Gastroesophageal sphincter (tissue), 4 donors: Measurements from ENCODE around the gene CPLX4. TPM values are rescaled to one million over a fixed set of nuclear protein-coding genes. Genes with fewer than 3 reads are reported as not detected.

Experiments used
- ATAC-seq: fragments of 150-250 bp; one replicate; pipeline ENCODE4 v1.9.1; 2016; ENCODE audit warnings: mild to moderate bottlenecking, moderate library complexity
- H3K27ac ChIP-seq, 4 donors: fragments of 200-600 bp; sonication (generic) in 3 of 4; 1 replicate in 3 of 4; 2 replicates in 1 of 4; pipeline ENCODE4 v1.5.1; 2016 to 2019
- H3K27me3 ChIP-seq: fragments of 200-600 bp; sonication (generic); one replicate; pipeline ENCODE4 v1.5.1; 2019
- H3K36me3 ChIP-seq, 2 donors: fragments of 200-600 bp; sonication (generic); one replicate each; pipeline ENCODE4 v1.5.1; 2019; ENCODE audit warnings: control low read depth in 1 of 2
- H3K4me1 ChIP-seq, 3 donors: fragments of 200-600 bp; sonication (generic); 1 replicate in 2 of 3; 2 replicates in 1 of 3; pipeline ENCODE4 v1.5.1; 2016 to 2019; ENCODE audit warnings: control low read depth in 2 of 3
- H3K4me3 ChIP-seq, 2 donors: fragments of 200-600 bp; sonication (generic); one replicate each; pipeline ENCODE4 v1.5.1; 2019; ENCODE audit warnings: mild to moderate bottlenecking in 1 of 2, moderate library complexity in 1 of 2
- H3K9me3 ChIP-seq, 3 donors: fragments of 200-600 bp; sonication (generic); one replicate each; pipeline ENCODE4 v1.5.1; 2017 to 2019; ENCODE audit warnings: control low read depth in 2 of 3
- CTCF ChIP-seq, 4 experiments: fragments of 200-600 bp in 2 of 4; fragments of 450-650 bp in 2 of 4; sonication (generic) in 1 of 4; IDR thresholded peaks; one replicate each; pipeline ENCODE4 v1.5.1; 2017 to 2019; ENCODE audit warnings: antibody characterized with exemption in 4 of 4, mild to moderate bottlenecking in 2 of 4, moderate library complexity in 2 of 4
- EP300 ChIP-seq: sonication (generic); formaldehyde crosslinking; IDR thresholded peaks from one replicate; pipeline ENCODE4 v1.6.1; 2017; ENCODE audit warnings: antibody characterized with exemption, mild to moderate bottlenecking
- POLR2A ChIP-seq, 2 donors: fragments of 450-650 bp; IDR thresholded peaks; one replicate each; pipeline ENCODE4 v1.6.1; 2017; ENCODE audit warnings: antibody characterized with exemption in 2 of 2, mild to moderate bottlenecking in 2 of 2, moderate library complexity in 1 of 2
- POLR2AphosphoS5 ChIP-seq: sonication (generic); formaldehyde crosslinking; IDR thresholded peaks from one replicate; pipeline ENCODE4 v1.6.1; 2017; ENCODE audit warnings: antibody characterized with exemption
- WGBS, 2 donors: methylation state at CpG; one replicate each; pipeline ENCODE4 v1.1.5; 2018; ENCODE audit warnings: low coverage in 1 of 2; 5-methylcytosine and 5-hydroxymethylcytosine counted together
- total RNA-seq, 4 donors: library from RNA; depleted of rRNA; stranded (reverse); fragments of >200 nt; gene quantifications; one replicate each; pipeline ENCODE4 v1.1.0, GENCODE V29; 2016

The CPLX4 gene
- total RNA-seq, 4 donors from 2014 or later: not detected

- ATAC-seq: no peak
- peaks cover 100% of the 10 kb centered on the region for H3K27me3 ChIP-seq
- peaks cover 0 to 41% (median 8%) of the 10 kb centered on the region in 3 donors for H3K4me1 ChIP-seq
- TF ChIP-seq POLR2AphosphoS5 (no peak), POLR2A (IDR thresholded peaks at IDR 0.05) (no peak), EP300 (no peak), CTCF (IDR thresholded peaks at IDR 0.05) (no peak)
- no peaks in the 10 kb centered on the region for H3K9me3 ChIP-seq
- H3K27ac ChIP-seq: no peak overlapping the region
- H3K4me3 ChIP-seq: no peak overlapping the region
- 0 to 3% methylated on average over 2 to 15 of the region's 41 CpGs for WGBS, 2 donors
- no peaks in the 10 kb centered on the region for H3K36me3 ChIP-seq
These were observed 50.8 kb downstream of the CPLX4 start for GRCh38 chr18:59267503-59268126.

- TF ChIP-seq CTCF (IDR thresholded peaks at IDR 0.05): no peak
These were observed 51.5 kb downstream of the CPLX4 start for GRCh38 chr18:59266886-59267502.

GRCh38 chr18:59266459-59266858 lies 52.0 kb downstream of the CPLX4 start:
- peaks cover 92% of the 10 kb centered on the region for H3K27me3 ChIP-seq
- peaks cover 0 to 34% (median 6%) of the 10 kb centered on the region in 3 donors for H3K4me1 ChIP-seq
- no peak overlapping the region for H3K27ac ChIP-seq
- 11 to 30% methylated on average over 1 of the region's 1 CpG for WGBS, 2 donors
- H3K4me3 ChIP-seq: no peak overlapping the region
- ATAC-seq: no peak
- TF ChIP-seq EP300: no peak
- TF ChIP-seq POLR2A (IDR thresholded peaks at IDR 0.05): no peak
- no peak for TF ChIP-seq POLR2AphosphoS5
- no peak for TF ChIP-seq CTCF (IDR thresholded peaks at IDR 0.05)
- H3K36me3 ChIP-seq: no peaks in the 10 kb centered on the region
- H3K9me3 ChIP-seq: no peaks in the 10 kb centered on the region

More at GRCh38 chr18:59266886-59267502, 51.5 kb downstream of the CPLX4 start:
- no peaks in the 10 kb centered on the region for H3K36me3 ChIP-seq
- H3K9me3 ChIP-seq: no peaks in the 10 kb centered on the region
- H3K27ac ChIP-seq: no peak overlapping the region
- ATAC-seq: no peak
- H3K4me1 ChIP-seq: peaks cover 0 to 35% (median 6%) of the 10 kb centered on the region in 3 donors
- H3K27me3 ChIP-seq: peaks cover 97% of the 10 kb centered on the region
- 8% methylated on average over 7 to 9 of the region's 10 CpGs for WGBS, 2 donors
- H3K4me3 ChIP-seq: no peak overlapping the region

GRCh38 chr18:59265974-59266369 lies 52.5 kb downstream of the CPLX4 start:
- 0 to 7% methylated on average over 1 to 10 of the region's 12 CpGs for WGBS, 2 donors
- Histone ChIP-seq H3K36me3 (no peaks in the 10 kb centered on the region), H3K4me1 (peaks cover 0 to 34% (median 6%) of the 10 kb centered on the region in 3 donors), H3K9me3 (no peaks in the 10 kb centered on the region), H3K27ac (no peak overlapping the region), H3K27me3 (peaks cover 87% of the 10 kb centered on the region), H3K4me3 (no peak overlapping the region)
- no peak for TF ChIP-seq POLR2A (IDR thresholded peaks at IDR 0.05)
- TF ChIP-seq EP300: no peak
- TF ChIP-seq POLR2AphosphoS5: no peak
- no peak for TF ChIP-seq CTCF (IDR thresholded peaks at IDR 0.05)
- ATAC-seq: no peak
